K562 (cell line): ENCODE data around the gene EBF4.

Experiments used
- EZH2 ChIP-seq: IDR thresholded peaks from 2 replicates; pipeline ENCODE4 v1.6.1; 2012; ENCODE audit warnings: low read depth, mild to moderate bottlenecking, inconsistent platforms, low read length, borderline replicate concordance
- FOS ChIP-seq: IDR thresholded peaks from 3 replicates; pipeline ENCODE4 v1.6.1; 2011; ENCODE audit not compliant: insufficient read length; ENCODE audit errors: extremely low read depth
- FOXA1 ChIP-seq: fragments of 450-650 bp; IDR thresholded peaks from 2 replicates; pipeline ENCODE4 v1.6.1; 2016; ENCODE audit warnings: mild to moderate bottlenecking, borderline replicate concordance
- ZNF717 ChIP-seq: fragments of 250-450 bp; sonication (Bioruptor Pico); IDR thresholded peaks from 2 replicates; pipeline ENCODE4 v1.5.0; 2021
- TF ChIP-seq, protein P1 (sequence below), 3 experiments: IDR thresholded peaks in 2 of 3; conservative IDR thresholded peaks in 1 of 3; 2 replicates each; pipeline ENCODE4 v1.5.1; 2011 to 2012; ENCODE audit warnings: low read length in 3 of 3, mild to moderate bottlenecking in 3 of 3, control low read depth in 2 of 3, improper control_type of control experiment in 1 of 3, inconsistent platforms in 1 of 3, low read depth in 1 of 3, mixed read lengths in 1 of 3, moderate library complexity in 1 of 3; ENCODE audit not compliant: insufficient read depth in 2 of 3

DNA sequence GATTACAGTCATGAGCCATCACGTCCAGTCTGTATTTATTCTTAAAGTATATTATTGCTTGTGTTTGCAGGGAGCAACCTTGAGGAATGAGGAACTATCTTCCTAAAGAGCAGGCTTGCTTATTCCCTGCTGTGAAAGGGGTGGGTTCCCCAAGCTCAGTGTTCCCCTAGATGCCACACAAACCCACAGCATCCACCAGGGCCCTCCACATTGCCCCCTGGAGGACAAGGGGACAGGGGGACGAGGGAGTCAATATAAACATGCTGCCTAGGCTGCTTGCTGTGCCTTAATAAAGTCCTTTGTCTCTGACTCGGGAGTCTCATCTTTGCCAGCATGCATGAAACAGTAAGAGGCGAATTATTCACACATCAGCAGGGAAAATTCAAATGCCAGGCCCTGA, 20.6 kb upstream of the EBF4 start:
- TF ChIP-seq EZH2 (no peak), FOS (no peak), FOXA1 (no peak), ZNF717 (CRISPR knock-in tag) (no peak)
- TF ChIP-seq, protein P1, sequence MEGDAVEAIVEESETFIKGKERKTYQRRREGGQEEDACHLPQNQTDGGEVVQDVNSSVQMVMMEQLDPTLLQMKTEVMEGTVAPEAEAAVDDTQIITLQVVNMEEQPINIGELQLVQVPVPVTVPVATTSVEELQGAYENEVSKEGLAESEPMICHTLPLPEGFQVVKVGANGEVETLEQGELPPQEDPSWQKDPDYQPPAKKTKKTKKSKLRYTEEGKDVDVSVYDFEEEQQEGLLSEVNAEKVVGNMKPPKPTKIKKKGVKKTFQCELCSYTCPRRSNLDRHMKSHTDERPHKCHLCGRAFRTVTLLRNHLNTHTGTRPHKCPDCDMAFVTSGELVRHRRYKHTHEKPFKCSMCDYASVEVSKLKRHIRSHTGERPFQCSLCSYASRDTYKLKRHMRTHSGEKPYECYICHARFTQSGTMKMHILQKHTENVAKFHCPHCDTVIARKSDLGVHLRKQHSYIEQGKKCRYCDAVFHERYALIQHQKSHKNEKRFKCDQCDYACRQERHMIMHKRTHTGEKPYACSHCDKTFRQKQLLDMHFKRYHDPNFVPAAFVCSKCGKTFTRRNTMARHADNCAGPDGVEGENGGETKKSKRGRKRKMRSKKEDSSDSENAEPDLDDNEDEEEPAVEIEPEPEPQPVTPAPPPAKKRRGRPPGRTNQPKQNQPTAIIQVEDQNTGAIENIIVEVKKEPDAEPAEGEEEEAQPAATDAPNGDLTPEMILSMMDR (IDR thresholded peaks at IDR 0.05 in 2 of 3, conservative IDR thresholded peaks at IDR 0.05 in 1 of 3; ENCODE audit: insufficient read depth in 2 of 3, low read depth in 1 of 3, low read length in 3 of 3) = peak; percentile 48 to 59 (median 58); a peak in 5 of 6 replicates
